K562 (cell line): Measurements from ENCODE around the gene LAGE3. TPM values are rescaled to one million over a fixed set of nuclear protein-coding genes. Genes with fewer than 3 reads are reported as not detected.

Source experiments
- CEBPZ ChIP-seq: fragments of 150-350 bp; IDR thresholded peaks from 2 replicates; pipeline ENCODE4 v1.6.1; 2014; ENCODE audit warnings: low read depth, mild to moderate bottlenecking, low read length, borderline replicate concordance
- RBBP5 ChIP-seq: fragments of 200-600 bp; sonication (generic); IDR thresholded peaks from 2 replicates; pipeline ENCODE4 v1.6.1; 2012; ENCODE audit warnings: borderline replicate concordance, mild to moderate bottlenecking, low read length, control low read depth, inconsistent platforms; ENCODE audit not compliant: insufficient read depth, poor library complexity, severe bottlenecking
- SRSF9 ChIP-seq: fragments of 200-400 bp; formaldehyde crosslinking; IDR thresholded peaks from 2 replicates; pipeline ENCODE4 v1.6.1; 2017; ENCODE audit warnings: low read depth, low read length, borderline replicate concordance
- ZNF444 ChIP-seq: fragments of 250-450 bp; sonication (Bioruptor Pico); IDR thresholded peaks from 2 replicates; pipeline ENCODE4 v1.4.0; 2020; ENCODE audit warnings: mild to moderate bottlenecking, moderate library complexity
- polyA plus RNA-seq, 8 experiments: library from polyadenylated mRNA; depleted of rRNA in 4 of 8; stranded (reverse) in 5 of 8; unstranded in 3 of 8; fragments of >200 nt; fragmentation: Nextera tagmentation in 2 of 8; fragmentation: Illumina TruSeq in 1 of 8; extraction: Ambion mirVana in 2 of 8; extraction: Trizol in 1 of 8; gene quantifications; 2 replicates each; pipeline versions ENCODE4 v1.2.1 to v1.2.3, GENCODE V29; 2011 to 2014; ENCODE audit warnings: inconsistent platforms in 1 of 8, missing spikeins in 1 of 8
- total RNA-seq, 7 experiments: library from RNA; depleted of rRNA in 6 of 7; stranded (reverse); fragments of >200 nt in 6 of 7; fragmentation: Illumina TruSeq in 2 of 7; extraction: Trizol in 2 of 7; gene quantifications; 2 replicates each; pipeline versions ENCODE4 v1.2.1 to v1.2.3, GENCODE V29; 2011 to 2021; ENCODE audit warnings: low replicate concordance in 1 of 7
- TF ChIP-seq, protein P1 (sequence below): fragments of 250-450 bp; sonication (Bioruptor Pico); IDR thresholded peaks from 2 replicates; pipeline ENCODE4 v1.4.0; 2020

Gene LAGE3
- total and polyA plus RNA-seq, 9 of the 15 experiments (the other 6 are each of a cell fraction or from before 2014, with no cell fraction given): 28.2 to 125 (median 35.8) TPM

GRCh38 chrX:154477891-154478477 lies 1.1 kb downstream of the LAGE3 start (continued):
- TF ChIP-seq CEBPZ: no peak
- no peak for TF ChIP-seq ZNF444 (CRISPR knock-in tag)
- no peak for TF ChIP-seq SRSF9
- TF ChIP-seq RBBP5: peak; percentile 31
- TF ChIP-seq, protein P1, sequence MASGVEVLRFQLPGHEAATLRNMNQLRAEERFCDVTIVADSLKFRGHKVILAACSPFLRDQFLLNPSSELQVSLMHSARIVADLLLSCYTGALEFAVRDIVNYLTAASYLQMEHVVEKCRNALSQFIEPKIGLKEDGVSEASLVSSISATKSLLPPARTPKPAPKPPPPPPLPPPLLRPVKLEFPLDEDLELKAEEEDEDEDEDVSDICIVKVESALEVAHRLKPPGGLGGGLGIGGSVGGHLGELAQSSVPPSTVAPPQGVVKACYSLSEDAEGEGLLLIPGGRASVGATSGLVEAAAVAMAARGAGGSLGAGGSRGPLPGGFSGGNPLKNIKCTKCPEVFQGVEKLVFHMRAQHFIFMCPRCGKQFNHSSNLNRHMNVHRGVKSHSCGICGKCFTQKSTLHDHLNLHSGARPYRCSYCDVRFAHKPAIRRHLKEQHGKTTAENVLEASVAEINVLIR (CRISPR knock-in tag): no peak
